ENCODE measurements around the gene TEAD1.

DNA sequence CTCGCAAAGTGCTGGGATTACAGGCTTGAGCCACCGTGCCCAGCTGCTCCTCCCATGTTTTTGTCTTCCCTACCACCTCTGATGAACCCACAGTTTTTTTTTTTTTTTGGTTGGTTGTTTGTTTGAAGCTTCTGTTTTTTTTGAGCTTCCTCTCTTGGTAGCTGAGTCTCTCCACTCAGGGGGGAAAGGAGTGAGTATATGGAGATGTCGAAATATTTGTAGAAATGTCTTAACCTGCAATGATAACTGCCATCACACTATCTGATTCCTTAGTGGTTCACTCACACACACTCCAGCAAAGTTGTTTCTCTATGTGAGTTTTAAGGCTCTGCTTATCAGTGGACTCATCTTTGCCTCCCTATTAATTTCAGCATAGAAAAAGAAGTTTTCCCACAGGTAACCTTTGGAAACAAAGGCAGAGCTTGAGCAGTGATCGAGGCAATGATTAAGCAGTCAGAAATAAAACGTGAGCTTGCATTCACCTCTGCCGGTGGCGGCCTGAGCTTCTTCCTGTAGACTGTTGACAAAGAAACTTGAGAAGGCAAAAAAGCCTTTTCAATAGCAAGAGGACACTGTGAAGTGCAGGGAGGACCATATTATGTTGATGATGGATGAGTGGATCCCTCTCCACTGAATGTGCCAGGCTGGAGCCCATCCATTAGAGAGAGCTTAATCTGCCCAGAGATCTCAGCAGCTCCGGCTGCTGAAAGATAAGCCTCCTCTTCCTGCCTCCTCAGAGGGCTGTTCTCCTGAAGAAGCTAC lies 305.9 kb downstream of the TEAD1 start:
- TF ChIP-seq, protein P1, sequence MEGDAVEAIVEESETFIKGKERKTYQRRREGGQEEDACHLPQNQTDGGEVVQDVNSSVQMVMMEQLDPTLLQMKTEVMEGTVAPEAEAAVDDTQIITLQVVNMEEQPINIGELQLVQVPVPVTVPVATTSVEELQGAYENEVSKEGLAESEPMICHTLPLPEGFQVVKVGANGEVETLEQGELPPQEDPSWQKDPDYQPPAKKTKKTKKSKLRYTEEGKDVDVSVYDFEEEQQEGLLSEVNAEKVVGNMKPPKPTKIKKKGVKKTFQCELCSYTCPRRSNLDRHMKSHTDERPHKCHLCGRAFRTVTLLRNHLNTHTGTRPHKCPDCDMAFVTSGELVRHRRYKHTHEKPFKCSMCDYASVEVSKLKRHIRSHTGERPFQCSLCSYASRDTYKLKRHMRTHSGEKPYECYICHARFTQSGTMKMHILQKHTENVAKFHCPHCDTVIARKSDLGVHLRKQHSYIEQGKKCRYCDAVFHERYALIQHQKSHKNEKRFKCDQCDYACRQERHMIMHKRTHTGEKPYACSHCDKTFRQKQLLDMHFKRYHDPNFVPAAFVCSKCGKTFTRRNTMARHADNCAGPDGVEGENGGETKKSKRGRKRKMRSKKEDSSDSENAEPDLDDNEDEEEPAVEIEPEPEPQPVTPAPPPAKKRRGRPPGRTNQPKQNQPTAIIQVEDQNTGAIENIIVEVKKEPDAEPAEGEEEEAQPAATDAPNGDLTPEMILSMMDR (IDR thresholded peaks at IDR 0.05), result no peak
- no peak for TF ChIP-seq POLR2A (IDR thresholded peaks at IDR 0.05)
